Hematopoietic multipotent progenitor cell treated with erythropoietin and hydrocortisone succinate and interleukin-3 and kit ligand, for 6 days (in vitro differentiated cells): Measurements from ENCODE around the gene TOR1AIP2.
A peak's percentile ranks its signal among the peaks of the same experiment; 100 is the strongest.

Experiments used
- DNase-seq: peaks from one replicate; pipeline ENCODE4 v3.0.0-alpha.2; 2015

The TOR1AIP2 gene

GRCh38 chr1:179825206-179825605, 52.4 kb downstream of the TOR1AIP2 start:
- no peak for DNase-seq

GRCh38 chr1:179824265-179824664, 53.3 kb downstream of the TOR1AIP2 start:
- no peak for DNase-seq

GRCh38 chr1:179823693-179824092, 53.9 kb downstream of the TOR1AIP2 start:
- DNase-seq, result no peak

- no peak for DNase-seq
Measured at GRCh38 chr1:179822065-179822464, 55.5 kb downstream of the TOR1AIP2 start.

GRCh38 chr1:179821524-179821923, 56.1 kb downstream of the TOR1AIP2 start:
- no peak for DNase-seq

- peak; percentile 45 for DNase-seq
Measured at GRCh38 chr1:179820226-179820970, 57.2 kb downstream of the TOR1AIP2 start.

GRCh38 chr1:179818743-179819173, 58.8 kb downstream of the TOR1AIP2 start:
- no peak for DNase-seq

- DNase-seq, result no peak
Measured at GRCh38 chr1:179818260-179818659, 59.3 kb downstream of the TOR1AIP2 start.

GRCh38 chr1:179817789-179818188, 59.8 kb downstream of the TOR1AIP2 start:
- no peak for DNase-seq

GRCh38 chr1:179817056-179817455, 60.5 kb downstream of the TOR1AIP2 start:
- DNase-seq, result no peak

- DNase-seq, result no peak
Measured at GRCh38 chr1:179816196-179816960, 61.2 kb downstream of the TOR1AIP2 start.

GRCh38 chr1:179815641-179816040, 62.0 kb downstream of the TOR1AIP2 start:
- DNase-seq, result no peak

GRCh38 chr1:179814546-179814838, 63.1 kb downstream of the TOR1AIP2 start:
- no peak for DNase-seq

GRCh38 chr1:179813626-179814545, 63.7 kb downstream of the TOR1AIP2 start:
- DNase-seq, result no peak

- DNase-seq, result no peak
Measured at GRCh38 chr1:179812501-179813292, 64.9 kb downstream of the TOR1AIP2 start.

GRCh38 chr1:179810367-179810715, 67.3 kb downstream of the TOR1AIP2 start:
- no peak for DNase-seq

- DNase-seq, result peak; percentile 87
Measured at GRCh38 chr1:179809506-179810366, 67.9 kb downstream of the TOR1AIP2 start.

- no peak for DNase-seq
Measured at GRCh38 chr1:179808503-179808902, 69.1 kb downstream of the TOR1AIP2 start.

- DNase-seq, result no peak
Measured at GRCh38 chr1:179807691-179808485, 69.7 kb downstream of the TOR1AIP2 start.

- DNase-seq, result no peak
Measured at GRCh38 chr1:179807291-179807690, 70.3 kb downstream of the TOR1AIP2 start.

GRCh38 chr1:179806333-179806732, 71.3 kb downstream of the TOR1AIP2 start:
- no peak for DNase-seq
